ENCODE results near the gene SLC25A4. TPM values are rescaled to one million over a fixed set of nuclear protein-coding genes. Genes with fewer than 3 reads are reported as not detected.

Gene SLC25A4
- total RNA-seq (2021) (40.2 to 44.6 TPM (median 43.9 TPM) in 3 replicates), Bru-seq, nascent RNA (percentile 94 among the genes with signal in this experiment)
- long read RNA-seq, experiment 1, full-length matches to known transcripts: 554 of 619 reads
- long read RNA-seq, experiment 1, partial matches to known transcripts: 32 of 619 reads
- long read RNA-seq, experiment 1, other reads (novel, unspliced or antisense): 33 of 619 reads
- long read RNA-seq, experiment 2, full-length matches to known transcripts: 93 of 117 reads
- long read RNA-seq, experiment 2, partial matches to known transcripts: 20 of 117 reads
- long read RNA-seq, experiment 2, other reads (novel, unspliced or antisense): 4 of 117 reads
- long read RNA-seq, experiment 3, full-length matches to known transcripts: 156 of 176 reads
- long read RNA-seq, experiment 3, partial matches to known transcripts: 11 of 176 reads
- long read RNA-seq, experiment 3, other reads (novel, unspliced or antisense): 9 of 176 reads

- DNase-seq (ENCODE audit: low spot score) (peak; percentile 88), ATAC-seq (peak; percentile 94)
- no peaks in the 10 kb centered on the region for H3K9me3 Mint-ChIP-seq
- peaks cover 24% of the 10 kb centered on the region for H3K4me1 Mint-ChIP-seq
- H3K27ac Mint-ChIP-seq: peak within 1 kb of the TSS; percentile 83; the same call in 1 of the 2 replicates
- CTCF ChIA-PET: interaction anchor here (0.6 to 2.1 kb wide), 18 partner anchors 9 to 409 kb away, joined by 3 to 16 read pairs (median 4); partner anchors contain the start of genes CENPU and HELT
- peaks cover 5% of the 10 kb centered on the region; the same call in 1 of the 2 replicates for H3K27me3 Mint-ChIP-seq (ENCODE audit: low read depth)
- peak within 1 kb of the TSS; percentile 84 for H3K4me3 Mint-ChIP-seq
- peaks cover 17% of the 10 kb centered on the region for H3K36me3 Mint-ChIP-seq
- POLR2A ChIA-PET: interaction anchor here (0.5 to 1.5 kb wide), 13 partner anchors 9 to 191 kb away, joined by 3 to 6 read pairs (median 4); partner anchors contain the start of gene HELT
- no peak for TF ChIP-seq NR3C1 (CRISPR knock-in tag; conservative IDR thresholded peaks at IDR 0.05; ENCODE audit: low read depth)
- TF ChIP-seq, protein P1, sequence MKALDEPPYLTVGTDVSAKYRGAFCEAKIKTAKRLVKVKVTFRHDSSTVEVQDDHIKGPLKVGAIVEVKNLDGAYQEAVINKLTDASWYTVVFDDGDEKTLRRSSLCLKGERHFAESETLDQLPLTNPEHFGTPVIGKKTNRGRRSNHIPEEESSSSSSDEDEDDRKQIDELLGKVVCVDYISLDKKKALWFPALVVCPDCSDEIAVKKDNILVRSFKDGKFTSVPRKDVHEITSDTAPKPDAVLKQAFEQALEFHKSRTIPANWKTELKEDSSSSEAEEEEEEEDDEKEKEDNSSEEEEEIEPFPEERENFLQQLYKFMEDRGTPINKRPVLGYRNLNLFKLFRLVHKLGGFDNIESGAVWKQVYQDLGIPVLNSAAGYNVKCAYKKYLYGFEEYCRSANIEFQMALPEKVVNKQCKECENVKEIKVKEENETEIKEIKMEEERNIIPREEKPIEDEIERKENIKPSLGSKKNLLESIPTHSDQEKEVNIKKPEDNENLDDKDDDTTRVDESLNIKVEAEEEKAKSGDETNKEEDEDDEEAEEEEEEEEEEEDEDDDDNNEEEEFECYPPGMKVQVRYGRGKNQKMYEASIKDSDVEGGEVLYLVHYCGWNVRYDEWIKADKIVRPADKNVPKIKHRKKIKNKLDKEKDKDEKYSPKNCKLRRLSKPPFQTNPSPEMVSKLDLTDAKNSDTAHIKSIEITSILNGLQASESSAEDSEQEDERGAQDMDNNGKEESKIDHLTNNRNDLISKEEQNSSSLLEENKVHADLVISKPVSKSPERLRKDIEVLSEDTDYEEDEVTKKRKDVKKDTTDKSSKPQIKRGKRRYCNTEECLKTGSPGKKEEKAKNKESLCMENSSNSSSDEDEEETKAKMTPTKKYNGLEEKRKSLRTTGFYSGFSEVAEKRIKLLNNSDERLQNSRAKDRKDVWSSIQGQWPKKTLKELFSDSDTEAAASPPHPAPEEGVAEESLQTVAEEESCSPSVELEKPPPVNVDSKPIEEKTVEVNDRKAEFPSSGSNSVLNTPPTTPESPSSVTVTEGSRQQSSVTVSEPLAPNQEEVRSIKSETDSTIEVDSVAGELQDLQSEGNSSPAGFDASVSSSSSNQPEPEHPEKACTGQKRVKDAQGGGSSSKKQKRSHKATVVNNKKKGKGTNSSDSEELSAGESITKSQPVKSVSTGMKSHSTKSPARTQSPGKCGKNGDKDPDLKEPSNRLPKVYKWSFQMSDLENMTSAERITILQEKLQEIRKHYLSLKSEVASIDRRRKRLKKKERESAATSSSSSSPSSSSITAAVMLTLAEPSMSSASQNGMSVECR (CRISPR knock-in tag; IDR thresholded peaks at IDR 0.05; ENCODE audit: borderline replicate concordance): peak; percentile 79; the same call in 1 of the 2 replicates
- no peak for TF ChIP-seq ZNF121 (CRISPR knock-in tag; IDR thresholded peaks at IDR 0.05)
- peak; percentile 68; the same call in 1 of the 2 replicates for TF ChIP-seq ZNF416 (CRISPR knock-in tag; IDR thresholded peaks at IDR 0.05)
- peak; percentile 50; the same call in 1 of the 2 replicates for TF ChIP-seq E2F1 (CRISPR knock-in tag; IDR thresholded peaks at IDR 0.05)
- TF ChIP-seq TCF7 (CRISPR knock-in tag; IDR thresholded peaks at IDR 0.05; ENCODE audit: low read depth): no peak
- TF ChIP-seq ZNF219 (CRISPR knock-in tag; IDR thresholded peaks at IDR 0.05; ENCODE audit: borderline replicate concordance): peak; percentile 32; the same call in 1 of the 2 replicates
- TF ChIP-seq, protein P2, sequence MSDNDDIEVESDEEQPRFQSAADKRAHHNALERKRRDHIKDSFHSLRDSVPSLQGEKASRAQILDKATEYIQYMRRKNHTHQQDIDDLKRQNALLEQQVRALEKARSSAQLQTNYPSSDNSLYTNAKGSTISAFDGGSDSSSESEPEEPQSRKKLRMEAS (CRISPR knock-in tag; IDR thresholded peaks at IDR 0.05): peak; percentile 69
- no peak for TF ChIP-seq TEAD4 (CRISPR knock-in tag; IDR thresholded peaks at IDR 0.05)
- TF ChIP-seq GABPB1 (CRISPR knock-in tag; IDR thresholded peaks at IDR 0.05): peak; percentile 80
- peak; percentile 57; the same call in 1 of the 2 replicates for TF ChIP-seq MYBL2 (CRISPR knock-in tag; IDR thresholded peaks at IDR 0.05)
- peak; percentile 78; the same call in 1 of the 2 replicates for TF ChIP-seq PREB (CRISPR knock-in tag; IDR thresholded peaks at IDR 0.05; ENCODE audit: borderline replicate concordance)
- no peak; the same call in 1 of the 2 replicates for TF ChIP-seq USF1 (CRISPR knock-in tag; IDR thresholded peaks at IDR 0.05)
- 0 out of 2 replicates have a peak, but pooled peaks have one; percentile 34 for TF ChIP-seq IRF1 (CRISPR knock-in tag; IDR thresholded peaks at IDR 0.05)
- TF ChIP-seq ZNF232 (CRISPR knock-in tag; IDR thresholded peaks at IDR 0.05): peak; percentile 63; the same call in 1 of the 2 replicates
- no peak for TF ChIP-seq JAZF1 (CRISPR knock-in tag; IDR thresholded peaks at IDR 0.05)
- TF ChIP-seq, protein P3, sequence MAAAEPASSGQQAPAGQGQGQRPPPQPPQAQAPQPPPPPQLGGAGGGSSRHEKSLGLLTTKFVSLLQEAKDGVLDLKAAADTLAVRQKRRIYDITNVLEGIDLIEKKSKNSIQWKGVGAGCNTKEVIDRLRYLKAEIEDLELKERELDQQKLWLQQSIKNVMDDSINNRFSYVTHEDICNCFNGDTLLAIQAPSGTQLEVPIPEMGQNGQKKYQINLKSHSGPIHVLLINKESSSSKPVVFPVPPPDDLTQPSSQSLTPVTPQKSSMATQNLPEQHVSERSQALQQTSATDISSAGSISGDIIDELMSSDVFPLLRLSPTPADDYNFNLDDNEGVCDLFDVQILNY (CRISPR knock-in tag; IDR thresholded peaks at IDR 0.05): peak; percentile 91; the same call in 1 of the 2 replicates
- TF ChIP-seq, protein P4, sequence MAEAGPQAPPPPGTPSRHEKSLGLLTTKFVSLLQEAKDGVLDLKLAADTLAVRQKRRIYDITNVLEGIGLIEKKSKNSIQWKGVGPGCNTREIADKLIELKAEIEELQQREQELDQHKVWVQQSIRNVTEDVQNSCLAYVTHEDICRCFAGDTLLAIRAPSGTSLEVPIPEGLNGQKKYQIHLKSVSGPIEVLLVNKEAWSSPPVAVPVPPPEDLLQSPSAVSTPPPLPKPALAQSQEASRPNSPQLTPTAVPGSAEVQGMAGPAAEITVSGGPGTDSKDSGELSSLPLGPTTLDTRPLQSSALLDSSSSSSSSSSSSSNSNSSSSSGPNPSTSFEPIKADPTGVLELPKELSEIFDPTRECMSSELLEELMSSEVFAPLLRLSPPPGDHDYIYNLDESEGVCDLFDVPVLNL (CRISPR knock-in tag; IDR thresholded peaks at IDR 0.05; ENCODE audit: borderline replicate concordance, low read depth): 0 out of 2 replicates have a peak, but pooled peaks have one; percentile 4
- TF ChIP-seq, protein P5, sequence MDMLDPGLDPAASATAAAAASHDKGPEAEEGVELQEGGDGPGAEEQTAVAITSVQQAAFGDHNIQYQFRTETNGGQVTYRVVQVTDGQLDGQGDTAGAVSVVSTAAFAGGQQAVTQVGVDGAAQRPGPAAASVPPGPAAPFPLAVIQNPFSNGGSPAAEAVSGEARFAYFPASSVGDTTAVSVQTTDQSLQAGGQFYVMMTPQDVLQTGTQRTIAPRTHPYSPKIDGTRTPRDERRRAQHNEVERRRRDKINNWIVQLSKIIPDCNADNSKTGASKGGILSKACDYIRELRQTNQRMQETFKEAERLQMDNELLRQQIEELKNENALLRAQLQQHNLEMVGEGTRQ (CRISPR knock-in tag; IDR thresholded peaks at IDR 0.05): no peak; the same call in 1 of the 2 replicates
These were observed at the start of gene SLC25A4 for GRCh38 chr4:185142912-185143600. Gene SLC25A4 (plus strand): TSS chr4:185143266. CDS start chr4:185143373, 107 bp downstream.

Measured in WTC11 (cell line).